Stimulated activated CD4-positive, alpha-beta T cell treated with anti-CD3 and anti-CD28 coated beads, Interleukin-15, amount 100 ng/mL, for 24 hours (primary cell): ENCODE data around the gene ADH4.
"Not testable (repeated sequence)": the region's sequence is repeated elsewhere in the genome, so short reads cannot be mapped to it uniquely, and the experiment has no call there.

Source experiments
- DNase-seq: peaks from one replicate; pipeline ENCODE4 v3.0.0-alpha.2; 2020

Gene ADH4

DNA sequence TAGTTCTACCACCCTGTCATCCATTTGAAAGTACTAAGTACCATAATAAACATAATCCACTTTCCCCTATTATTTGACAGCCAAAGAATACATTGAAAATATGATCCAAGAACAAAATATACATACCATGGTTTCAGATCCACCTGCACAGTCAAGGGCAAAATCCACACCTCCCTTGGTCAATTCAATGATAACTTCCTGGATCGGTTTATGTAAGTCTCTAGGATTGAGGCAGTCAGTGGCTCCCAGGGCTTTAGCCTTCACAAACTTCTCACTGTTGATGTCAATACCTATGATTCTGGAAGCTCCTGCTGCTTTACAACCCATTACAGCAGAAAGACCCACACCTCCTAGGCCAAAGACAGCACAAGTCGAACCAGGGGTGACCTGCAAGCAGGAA lies 12.7 kb downstream of the ADH4 start:
- no peak for DNase-seq

DNA sequence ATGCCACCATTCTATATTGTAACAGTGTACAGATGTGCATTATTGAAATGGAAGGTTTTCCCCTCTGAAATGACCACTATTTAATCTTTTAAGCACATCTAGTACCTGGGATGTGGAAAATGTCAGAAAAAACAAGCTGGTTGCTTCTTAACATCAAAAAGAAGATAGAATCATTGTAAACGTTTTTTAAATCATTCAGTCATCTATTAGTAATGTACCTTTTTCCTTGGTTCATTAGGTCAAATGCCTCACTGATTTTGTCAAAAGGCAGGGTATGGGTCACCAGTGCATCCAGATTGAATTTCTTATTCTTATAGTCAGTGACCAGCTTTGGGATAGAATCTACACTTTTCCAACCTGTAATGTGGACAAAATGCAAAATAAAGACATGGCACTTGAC lies 17.7 kb downstream of the ADH4 start:
- DNase-seq: no peak

DNA sequence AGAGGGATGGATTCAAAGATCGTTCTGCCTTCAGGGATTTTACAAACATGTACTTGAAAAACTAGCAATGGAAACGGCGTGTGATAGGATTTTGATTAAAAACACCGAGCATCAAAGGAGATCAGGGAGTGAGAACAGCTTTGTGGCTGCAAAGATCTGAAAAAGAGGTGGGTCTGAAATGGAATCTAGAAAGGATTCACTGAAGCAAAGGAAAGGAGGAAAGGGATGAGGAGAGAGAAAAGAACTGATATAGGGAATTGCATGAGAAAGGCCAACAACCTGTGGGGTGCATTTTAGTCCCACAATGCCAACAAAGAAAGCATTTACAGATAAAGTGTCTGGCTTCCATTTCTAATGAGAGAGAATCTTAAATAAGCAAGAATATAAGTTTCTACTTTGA lies 23.1 kb downstream of the ADH4 start:
- no peak for DNase-seq

DNA sequence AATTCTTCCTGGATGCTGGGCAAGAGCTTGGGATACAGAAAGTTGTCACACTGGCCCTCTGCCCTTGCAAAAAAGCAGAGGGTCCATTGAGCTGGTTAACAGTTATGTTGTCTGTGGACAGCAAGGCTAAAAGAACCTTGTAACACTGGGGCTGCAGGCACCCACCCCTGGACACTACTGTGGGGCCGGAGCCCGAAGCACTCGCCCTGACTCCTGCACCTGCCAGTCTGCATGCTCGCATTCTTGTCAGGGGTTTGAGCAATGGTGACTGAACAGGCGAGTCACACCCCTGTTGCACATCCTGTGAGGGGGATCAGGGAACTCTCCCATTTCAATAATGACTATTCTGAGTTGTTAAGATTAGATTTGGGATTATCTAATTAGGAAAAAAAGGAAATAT lies 23.6 kb downstream of the ADH4 start:
- no peak for DNase-seq

DNA sequence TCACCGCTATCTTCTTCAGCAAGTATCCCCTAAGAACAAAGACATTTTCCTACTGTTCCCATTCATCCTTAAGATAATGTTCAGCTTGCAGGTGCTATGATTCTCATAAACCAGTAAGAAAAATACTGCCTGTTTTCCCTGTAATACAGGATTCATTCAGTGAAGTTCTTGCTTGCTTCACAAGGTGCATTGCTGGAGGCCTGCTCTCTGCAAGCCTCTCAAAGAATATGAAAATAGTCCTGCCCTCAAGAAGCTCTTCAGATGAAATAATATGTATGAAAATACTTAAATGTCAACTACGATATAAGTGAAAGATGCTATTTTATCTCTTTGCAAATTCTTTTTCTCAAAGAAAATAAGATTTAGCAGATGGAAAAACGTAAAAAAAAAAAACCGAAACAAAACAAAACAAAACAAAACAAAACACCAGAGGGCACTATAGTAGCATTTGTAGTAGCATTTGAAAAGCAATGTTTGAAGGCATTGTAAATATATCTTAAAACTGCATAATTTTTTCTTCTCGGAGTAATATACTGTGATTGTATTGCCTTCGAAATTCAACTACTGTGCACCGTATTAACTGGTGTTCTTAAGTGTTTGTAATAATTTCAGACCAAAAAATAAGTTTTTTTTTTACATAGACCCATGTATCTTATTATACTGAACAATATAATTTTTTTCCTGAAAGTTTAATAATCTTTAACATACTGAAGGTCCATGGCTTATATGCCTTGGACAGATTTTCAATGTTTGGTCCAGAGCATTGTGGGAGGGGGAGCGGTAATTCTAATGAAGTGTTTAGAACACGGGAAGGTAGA lies 26.0 kb downstream of the ADH4 start:
- DNase-seq: no peak

DNA sequence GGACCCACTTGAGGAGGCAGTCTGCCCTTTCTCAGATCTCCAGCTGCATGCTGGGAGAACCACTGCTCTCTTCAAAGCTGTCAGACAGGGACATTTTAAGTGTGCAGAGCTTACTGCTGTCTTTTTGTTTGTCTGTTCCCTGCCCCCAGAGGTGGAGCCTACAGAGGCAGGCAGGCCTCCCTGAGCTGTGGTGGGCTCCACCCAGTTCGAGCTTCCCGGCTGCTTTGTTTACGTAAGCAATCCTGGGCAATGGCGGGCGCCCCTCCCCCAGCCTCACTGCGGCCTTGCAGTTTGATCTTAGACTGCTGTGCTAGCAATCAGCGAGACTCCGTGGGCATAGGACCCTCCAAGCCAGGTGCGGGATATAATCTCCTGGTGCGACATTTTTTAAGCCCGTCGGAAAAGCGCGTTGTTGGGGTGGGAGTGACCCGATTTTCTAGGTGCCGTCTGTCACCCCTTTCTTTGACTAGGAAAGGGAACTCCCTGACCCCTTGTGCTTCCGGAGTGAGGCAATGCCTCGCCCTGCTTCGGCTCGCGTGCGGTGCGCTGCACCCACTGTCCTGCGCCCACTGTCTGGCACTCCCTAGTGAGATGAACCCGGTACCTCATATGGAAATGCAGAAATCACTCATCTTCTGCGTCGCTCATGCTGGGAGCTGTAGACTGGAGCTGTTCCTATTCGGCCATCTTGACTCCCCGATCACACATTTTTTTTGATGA lies 26.8 kb downstream of the ADH4 start:
- DNase-seq: not testable (repeated sequence)

DNA sequence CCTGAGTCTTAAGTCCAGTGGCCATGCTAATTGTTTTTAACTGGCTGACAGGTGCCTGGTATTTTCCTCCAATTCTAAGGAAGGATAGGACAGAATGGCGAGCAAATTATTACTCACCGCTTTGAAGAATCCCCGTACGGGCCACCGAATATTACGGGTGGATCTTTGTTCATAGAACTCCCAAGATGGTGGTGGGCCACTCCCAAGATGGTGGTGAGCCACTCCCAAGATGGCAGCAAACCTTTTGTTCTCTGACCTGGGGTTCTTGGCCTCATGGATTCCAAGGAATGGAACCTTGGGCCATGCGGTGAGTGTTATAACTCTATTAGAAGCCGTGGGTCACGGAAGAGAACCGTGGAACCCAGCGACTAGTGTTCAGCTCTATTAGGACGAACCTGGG lies 34.8 kb downstream of the ADH4 start:
- not testable (repeated sequence) for DNase-seq

DNA sequence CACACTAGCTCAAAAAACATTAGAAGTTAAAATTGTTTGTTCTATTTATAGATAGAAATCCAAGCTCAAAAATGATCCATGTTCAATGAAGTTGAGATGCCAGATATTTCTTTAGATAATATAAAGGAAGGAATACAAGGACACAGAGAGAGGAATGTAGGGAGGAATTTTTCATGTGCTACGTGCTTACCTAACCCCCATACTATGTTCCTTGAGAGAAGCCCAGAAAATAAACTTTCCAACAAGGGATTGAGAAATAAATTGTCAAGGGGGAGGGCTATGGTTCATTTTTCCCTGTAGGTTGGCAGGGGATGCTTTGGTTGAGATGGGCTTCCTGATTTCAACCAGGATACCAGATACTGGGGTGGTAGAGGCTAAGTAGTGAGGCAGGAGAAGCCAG lies 39.9 kb downstream of the ADH4 start:
- DNase-seq: no peak

DNA sequence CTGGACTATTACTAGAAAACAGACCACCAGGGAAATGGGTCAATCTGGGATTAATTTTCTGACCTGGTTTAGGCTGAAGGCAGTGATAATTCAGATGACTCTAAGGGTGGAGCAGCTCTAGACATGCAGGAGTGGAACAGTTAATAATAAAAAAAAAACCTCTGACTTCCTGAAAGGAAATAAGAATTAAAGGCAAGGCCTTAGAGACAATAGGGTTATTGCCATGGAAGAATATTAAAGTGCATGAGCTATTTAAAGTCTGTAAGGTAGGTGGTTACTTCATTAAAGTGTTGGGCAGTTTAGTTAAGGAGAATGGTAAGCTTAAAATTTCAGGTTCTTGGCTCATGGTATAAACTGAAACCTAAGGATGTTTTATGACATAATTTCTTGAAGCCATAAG lies 40.9 kb downstream of the ADH4 start:
- DNase-seq: no peak

DNA sequence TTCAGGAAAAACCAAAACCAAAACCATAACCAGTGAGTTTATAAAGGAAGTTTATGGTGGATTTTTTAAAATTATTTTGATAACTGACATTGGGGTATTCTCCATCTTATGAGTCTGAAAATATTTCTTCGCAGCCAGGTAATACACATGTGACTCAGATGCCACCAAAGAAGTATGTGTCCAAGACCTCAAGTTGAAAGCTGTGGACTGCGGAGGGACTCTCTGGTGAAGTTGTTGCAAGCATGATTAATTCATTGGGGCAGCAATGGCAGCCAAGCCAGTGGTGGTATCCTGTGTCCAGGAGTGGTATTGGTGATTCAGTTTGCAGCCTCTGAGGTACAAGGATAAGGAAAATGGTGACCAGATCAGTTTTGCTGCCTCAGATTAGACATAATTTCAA lies 41.5 kb downstream of the ADH4 start:
- DNase-seq: no peak

DNA sequence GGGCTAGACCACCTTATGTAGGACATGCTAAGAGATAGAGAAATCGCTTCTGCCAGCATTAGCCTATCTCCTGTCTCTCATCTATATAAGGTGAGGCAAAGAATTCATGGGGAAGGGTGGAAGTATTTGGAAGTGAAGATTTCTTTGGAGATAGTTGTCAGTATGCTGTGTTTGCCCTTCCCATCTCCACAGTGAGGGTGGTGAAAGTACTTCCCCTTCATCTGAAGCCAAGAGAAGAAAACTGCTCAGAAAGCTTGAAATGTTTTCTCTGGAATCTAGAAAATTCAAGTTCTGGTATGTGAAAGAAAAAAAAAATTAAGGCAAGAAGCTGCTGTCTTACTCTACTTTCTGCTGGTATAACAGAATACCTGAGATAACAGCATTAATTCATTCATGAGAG lies 43.2 kb downstream of the ADH4 start:
- DNase-seq: no peak

DNA sequence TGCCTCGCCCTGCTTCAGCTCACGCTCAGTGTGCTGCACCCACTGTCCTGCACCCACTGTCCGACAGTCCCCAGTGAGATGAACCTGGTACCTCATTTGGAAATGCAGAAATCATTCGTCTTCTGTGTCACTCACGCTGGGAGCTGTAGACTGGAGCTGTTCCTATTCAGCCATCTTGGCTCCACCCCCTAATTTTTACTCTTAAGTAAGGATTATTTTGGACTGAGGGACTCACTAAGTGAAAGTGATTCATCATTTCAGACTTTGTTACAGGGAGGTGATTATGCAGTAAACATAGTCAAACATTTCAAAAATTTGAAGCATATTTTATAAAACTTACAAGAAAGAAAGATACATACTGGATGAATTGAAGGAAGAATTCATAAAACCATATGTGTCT lies 44.3 kb downstream of the ADH4 start:
- DNase-seq: not testable (repeated sequence)

DNA sequence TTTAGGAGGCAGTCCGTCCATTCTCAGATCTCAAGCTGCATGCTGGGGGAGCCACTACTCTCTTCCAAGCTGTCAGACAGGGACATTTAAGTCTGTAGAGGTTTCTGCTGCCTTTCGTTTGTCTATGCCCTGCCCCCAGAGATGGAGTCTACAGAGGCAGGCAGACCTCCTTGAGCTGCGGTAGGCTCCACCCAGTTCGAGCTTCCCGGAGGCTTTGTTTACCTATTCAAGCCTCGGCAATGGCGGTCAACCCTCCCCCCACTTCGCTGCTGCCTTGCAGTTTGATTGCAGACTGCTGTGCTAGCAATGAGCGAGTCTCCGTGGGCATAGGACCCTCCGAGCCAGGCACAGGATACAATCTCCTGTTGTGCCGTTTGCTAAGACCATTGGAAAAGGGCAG lies 44.8 kb downstream of the ADH4 start:
- DNase-seq: no peak

DNA sequence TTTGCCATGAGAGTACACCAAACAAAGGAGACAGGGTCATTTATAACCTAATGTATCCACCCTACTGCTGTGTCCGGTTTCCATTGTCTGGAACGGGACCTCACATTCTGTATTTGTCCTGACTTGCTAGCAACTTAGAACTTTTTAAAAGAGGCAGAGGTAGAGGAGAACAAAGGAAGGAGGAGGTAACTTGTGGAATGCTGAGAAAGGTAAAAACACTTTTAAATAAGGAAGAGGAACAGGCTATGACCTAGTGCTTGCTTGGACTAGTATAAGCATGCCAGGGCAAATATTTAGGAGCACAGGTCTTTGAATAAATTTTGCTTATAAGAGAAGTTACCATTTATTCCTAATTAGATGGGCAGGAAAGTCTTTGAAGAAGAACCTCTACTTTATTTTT lies 52.3 kb downstream of the ADH4 start:
- DNase-seq: not testable (repeated sequence)

DNA sequence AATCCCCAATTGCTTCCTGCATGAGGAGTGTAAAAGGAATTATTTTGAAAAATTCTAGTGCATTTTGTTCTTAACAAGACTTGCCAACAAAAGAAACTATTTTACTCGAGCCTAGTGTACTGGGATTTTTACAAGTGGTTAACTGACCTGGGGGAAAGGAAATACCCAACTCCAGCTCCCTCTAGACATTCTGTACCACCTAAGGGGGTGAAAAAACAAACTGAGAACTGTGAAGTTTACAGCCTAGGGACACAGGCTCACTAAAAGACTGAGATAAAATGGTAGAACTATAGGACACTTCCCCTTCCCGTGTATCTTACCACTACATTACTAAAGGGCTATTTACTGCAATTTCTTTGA lies 52.9 kb downstream of the ADH4 start:
- no peak for DNase-seq

DNA sequence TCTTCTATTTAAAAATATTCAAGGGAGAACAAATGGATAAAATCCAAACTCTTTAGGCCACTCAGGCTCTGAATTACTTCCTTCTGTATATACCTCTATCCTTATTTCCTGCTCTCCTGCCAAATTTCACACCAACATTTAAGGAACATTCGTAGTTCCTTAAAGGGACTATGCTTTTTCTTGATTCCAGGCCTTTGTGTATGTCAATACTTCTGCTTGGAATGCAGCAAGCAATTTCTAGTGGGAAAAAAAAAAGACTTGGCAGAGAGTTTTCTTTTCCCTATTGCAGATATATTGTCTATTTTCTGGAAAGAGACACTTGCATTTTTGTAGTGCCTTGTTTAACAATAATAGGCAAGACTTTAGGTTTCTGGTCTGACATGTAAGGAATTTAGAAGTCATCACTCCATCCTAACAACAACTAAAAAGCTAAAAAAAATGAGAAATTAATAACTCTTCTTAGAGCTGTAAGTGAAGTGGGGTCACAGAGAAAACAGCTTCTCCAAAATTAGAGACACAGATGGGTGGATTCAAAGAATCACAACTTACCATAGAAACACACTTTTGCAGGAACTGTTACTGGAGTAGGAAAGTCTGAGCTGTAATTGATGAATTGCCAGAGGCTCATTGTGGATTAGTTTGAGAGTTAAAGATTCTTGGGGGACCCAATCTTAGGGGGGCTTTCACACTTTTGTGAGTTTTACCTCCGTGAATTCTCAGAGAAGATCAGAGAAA lies 53.4 kb downstream of the ADH4 start:
- no peak for DNase-seq

DNA sequence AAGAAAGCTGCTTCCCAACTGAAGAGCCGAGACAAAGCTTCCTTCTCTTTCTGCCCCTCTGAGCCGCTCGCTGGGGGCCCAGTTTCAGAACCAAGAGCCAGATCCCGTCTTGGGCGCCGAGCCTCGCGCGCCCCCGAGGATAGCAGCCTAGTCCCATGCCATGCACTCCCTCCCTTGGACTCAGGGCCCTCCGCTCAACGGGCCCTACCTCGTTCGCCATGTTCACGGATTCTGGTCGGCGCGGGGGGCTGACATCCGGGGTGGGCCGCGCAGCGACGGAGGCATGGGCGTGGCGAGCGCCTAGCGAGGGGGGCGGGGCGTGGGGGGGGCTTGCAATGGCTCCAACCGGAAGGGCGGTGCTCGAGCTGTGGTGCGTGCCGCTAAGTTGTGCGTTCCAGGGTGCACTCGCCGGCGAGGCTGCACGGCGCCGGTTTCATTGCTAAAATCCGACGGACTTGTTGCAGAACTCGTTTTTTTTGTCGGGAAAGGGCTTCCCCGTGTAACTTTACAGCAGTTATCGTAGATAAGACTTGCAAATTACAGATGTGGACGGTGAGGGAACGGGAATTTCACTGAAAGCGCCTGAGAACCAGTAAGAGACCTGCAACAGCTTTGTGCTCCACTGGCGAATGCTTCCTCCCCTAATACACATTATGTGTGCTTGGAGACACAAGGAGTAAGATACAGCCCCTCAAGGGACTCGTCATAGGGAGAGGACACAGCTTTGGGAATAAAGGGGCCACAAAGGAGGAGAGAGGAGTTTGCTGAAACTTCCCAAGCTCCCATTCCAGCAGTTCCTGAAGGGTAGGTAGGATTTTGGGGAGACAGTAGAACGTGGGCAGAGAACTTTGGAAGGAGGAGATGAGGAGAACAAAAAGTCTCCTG lies 55.4 kb downstream of the ADH4 start, which contains the start of gene ADH5:
TSS of gene ADH5 (minus strand) at position 308 of the 885 bp plus-strand sequence. CDS start at position 220, 88 bp downstream.
- DNase-seq: peak; percentile 93

DNA sequence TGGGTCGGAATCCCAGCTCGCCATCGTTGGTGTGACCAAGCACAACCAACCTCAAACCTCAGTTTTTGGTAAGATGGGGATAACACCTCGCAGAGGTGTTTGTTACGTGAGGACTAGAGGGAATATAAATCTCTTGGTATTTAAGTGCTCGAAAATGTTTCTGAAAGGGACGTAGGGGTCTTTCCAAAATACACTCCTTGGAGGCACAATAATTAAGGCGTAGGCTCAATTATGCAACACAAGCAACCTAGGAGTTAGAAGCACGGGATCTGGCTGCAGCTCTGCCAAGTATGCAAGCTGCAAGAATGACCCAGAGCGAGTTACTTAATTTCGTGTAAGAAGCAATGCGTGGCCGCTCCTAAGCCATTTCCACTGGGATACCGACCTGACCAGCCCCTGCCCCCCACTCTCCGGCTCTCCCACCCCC lies 56.1 kb downstream of the ADH4 start:
- DNase-seq: peak; percentile 23

DNA sequence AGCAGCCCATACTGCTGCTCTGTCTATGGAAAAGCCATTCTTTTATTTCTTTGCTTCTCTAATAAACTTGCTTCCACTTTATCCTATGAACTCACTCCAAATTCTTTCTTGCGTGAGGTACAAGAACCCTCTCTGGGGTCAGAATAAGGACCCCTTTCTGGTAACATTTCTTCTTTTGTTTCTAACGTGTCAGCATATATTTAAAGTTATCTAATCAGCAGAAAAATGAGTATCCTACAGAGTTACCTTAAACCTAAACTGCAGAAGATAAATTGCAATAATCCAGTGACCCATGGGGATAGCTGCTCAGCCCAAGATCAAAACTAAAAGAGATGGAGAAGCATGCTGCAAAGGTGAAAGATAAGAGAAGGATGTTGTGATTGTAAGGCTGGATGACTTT lies 59.5 kb downstream of the ADH4 start:
- DNase-seq: no peak

DNA sequence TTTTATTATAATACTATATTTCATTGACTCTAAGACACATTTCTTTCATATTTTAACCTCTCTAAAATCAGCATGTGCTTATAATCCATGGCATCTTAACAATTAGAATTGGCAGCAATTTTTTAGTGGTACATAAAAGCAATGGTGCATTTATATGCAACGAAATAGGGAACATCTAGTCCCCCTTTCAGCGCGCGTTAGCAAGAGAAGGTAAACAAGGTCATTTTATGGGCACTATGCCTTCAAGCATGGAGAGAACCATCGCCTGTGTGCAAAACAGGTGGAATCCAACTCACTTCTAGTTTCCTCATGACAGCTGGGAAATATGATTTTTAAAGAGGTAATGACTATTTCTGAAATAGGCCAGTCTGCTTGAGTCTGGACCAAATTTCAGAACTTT lies 61.9 kb downstream of the ADH4 start:
- DNase-seq: no peak

DNA sequence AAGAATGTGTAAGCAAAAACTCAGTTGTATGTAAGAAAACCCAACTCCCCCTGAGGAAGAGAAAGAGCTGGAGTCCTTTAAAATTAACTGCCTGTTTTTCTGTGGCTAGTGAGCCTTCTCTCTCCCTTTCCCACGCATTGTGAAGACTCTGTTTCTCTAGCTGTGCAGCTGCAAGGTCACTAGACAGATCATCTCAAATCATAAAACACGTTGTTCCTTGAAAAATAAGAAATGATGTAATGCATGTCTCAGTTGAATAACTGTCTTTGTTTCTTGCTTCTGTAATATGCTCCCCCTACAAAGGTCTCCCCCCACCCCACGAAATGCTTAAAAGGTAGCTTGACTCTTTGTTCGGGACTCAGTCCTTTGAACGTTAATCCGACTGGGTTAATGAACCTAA lies 63.2 kb downstream of the ADH4 start:
- not testable (repeated sequence) for DNase-seq

DNA sequence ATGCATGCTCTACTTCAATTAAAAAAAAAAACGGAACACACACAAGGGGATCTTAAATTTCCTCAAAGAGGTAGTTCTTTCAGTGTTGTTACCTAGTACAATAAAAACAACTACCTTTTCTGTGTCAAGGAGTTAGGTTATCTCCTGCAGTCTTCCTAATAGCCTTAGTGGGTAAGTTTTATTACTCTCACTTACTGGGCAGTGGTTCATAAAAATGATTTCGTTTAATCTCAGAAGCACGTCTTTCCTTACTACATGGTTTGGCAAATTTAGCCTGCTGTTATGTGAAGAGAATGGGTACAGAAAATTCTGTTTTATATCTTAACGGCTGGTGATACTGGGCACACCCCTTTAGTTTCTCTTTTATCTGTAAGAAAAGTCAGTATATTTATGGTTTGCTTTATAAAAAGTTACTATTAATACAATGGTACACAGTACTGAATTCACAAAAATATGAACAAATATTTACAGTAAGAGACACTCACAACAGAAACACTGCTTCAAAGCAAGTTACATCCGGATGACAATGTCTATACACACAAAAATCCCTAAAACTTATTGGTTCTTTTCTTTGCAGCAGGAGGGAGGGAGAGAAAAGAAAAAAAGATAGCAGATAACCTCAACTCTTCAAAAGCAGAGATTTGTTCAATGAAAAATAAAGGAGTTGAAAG lies 64.3 kb downstream of the ADH4 start:
- no peak for DNase-seq
